Chondrocyte (in vitro differentiated cells): ENCODE data around the gene EVX2. TPM values are rescaled to one million over a fixed set of nuclear protein-coding genes. Genes with fewer than 3 reads are reported as not detected.

Experiments
- DNase-seq: peaks from one replicate; pipeline ENCODE4 v3.0.0; 2021; ENCODE audit warnings: mixed read lengths, low spot score
- H3K27ac Mint-ChIP-seq: one replicate; pipeline ENCODE4 v1.8.0; 2021; ENCODE audit warnings: mild to moderate bottlenecking, moderate library complexity, mixed read lengths; ENCODE audit not compliant: unreplicated experiment
- H3K27me3 Mint-ChIP-seq: 2 replicates; pipeline ENCODE4 v1.8.0; 2021; ENCODE audit warnings: low read depth, mixed read lengths
- H3K36me3 Mint-ChIP-seq: 2 replicates; pipeline ENCODE4 v1.8.0; 2021; ENCODE audit warnings: low read depth, mixed read lengths
- H3K4me1 Mint-ChIP-seq: 2 replicates; pipeline ENCODE4 v1.8.0; 2021; ENCODE audit warnings: low read depth, mild to moderate bottlenecking, mixed read lengths
- H3K4me3 Mint-ChIP-seq: one replicate; pipeline ENCODE4 v1.8.0; 2021; ENCODE audit warnings: mild to moderate bottlenecking, moderate library complexity, mixed read lengths; ENCODE audit not compliant: unreplicated experiment
- H3K9me3 Mint-ChIP-seq: 2 replicates; pipeline ENCODE4 v1.8.0; 2021; ENCODE audit warnings: low read depth, mixed read lengths
- CTCF ChIP-seq: fragments of 200-600 bp; sonication (generic); IDR thresholded peaks from 2 replicates; pipeline ENCODE4 v1.5.0; 2021; ENCODE audit warnings: antibody characterized with exemption, mild to moderate bottlenecking, moderate library complexity
- total RNA-seq: library from RNA; stranded (reverse); gene quantifications from 3 replicates; pipeline ENCODE4 v1.2.1, GENCODE V29; 2021

The EVX2 gene
- total RNA-seq, 1 donor from 2014 or later: not detected

GRCh38 chr2:176084611-176085119 is 903 bp upstream of the EVX2 start:
- no peak for TF ChIP-seq CTCF
- Mint-ChIP-seq H3K27ac (no peak overlapping the region), H3K4me3 (no peak overlapping the region), H3K9me3 (no peaks in the 10 kb centered on the region), H3K27me3 (peaks cover 81% of the 10 kb centered on the region), H3K36me3 (peaks cover 2% of the 10 kb centered on the region), H3K4me1 (peaks cover 27% of the 10 kb centered on the region)
- DNase-seq: no peak

- Mint-ChIP-seq H3K27me3 (peaks cover 81% of the 10 kb centered on the region), H3K27ac (no peak overlapping the region), H3K4me1 (peaks cover 30% of the 10 kb centered on the region), H3K36me3 (peaks cover 6% of the 10 kb centered on the region), H3K4me3 (no peak overlapping the region), H3K9me3 (no peaks in the 10 kb centered on the region)
- no peak for DNase-seq
- TF ChIP-seq CTCF: no peak
These were observed 674 bp downstream of the EVX2 start for GRCh38 chr2:176082824-176083751.

- H3K27me3 Mint-ChIP-seq: peaks cover 74% of the 10 kb centered on the region
These were observed 1.3 kb downstream of the EVX2 start for GRCh38 chr2:176082525-176082823.

GRCh38 chr2:176081837-176082524 is 1.8 kb downstream of the EVX2 start:
- Mint-ChIP-seq H3K4me3 (no peak overlapping the region), H3K36me3 (peaks cover 6% of the 10 kb centered on the region), H3K4me1 (peaks cover 27% of the 10 kb centered on the region), H3K9me3 (no peaks in the 10 kb centered on the region), H3K27ac (no peak overlapping the region), H3K27me3 (peaks cover 74% of the 10 kb centered on the region)
- no peak for DNase-seq
- no peak for TF ChIP-seq CTCF

More at GRCh38 chr2:176082525-176082823, 1.3 kb downstream of the EVX2 start:
- no peak for TF ChIP-seq CTCF
- Mint-ChIP-seq H3K9me3 (no peaks in the 10 kb centered on the region), H3K4me1 (peaks cover 27% of the 10 kb centered on the region), H3K4me3 (no peak overlapping the region), H3K36me3 (peaks cover 6% of the 10 kb centered on the region), H3K27ac (no peak overlapping the region)
- DNase-seq: no peak

GRCh38 chr2:176081376-176081836 is 2.4 kb downstream of the EVX2 start:
- no peak for DNase-seq
- no peaks in the 10 kb centered on the region for H3K9me3 Mint-ChIP-seq
- H3K4me3 Mint-ChIP-seq: no peak overlapping the region
- peaks cover 27% of the 10 kb centered on the region for H3K4me1 Mint-ChIP-seq
- H3K27me3 Mint-ChIP-seq: peaks cover 72% of the 10 kb centered on the region
- no peak overlapping the region for H3K27ac Mint-ChIP-seq
- H3K36me3 Mint-ChIP-seq: peaks cover 6% of the 10 kb centered on the region
- TF ChIP-seq CTCF: no peak
